ENCODE data around the gene ZNF469. TPM values are rescaled to one million over a fixed set of nuclear protein-coding genes. Genes with fewer than 3 reads are reported as not detected.

Gene ZNF469
- total RNA-seq, 2 donors from 2014 or later = 4.5 to 11.3 TPM

GRCh38 chr16:88405216-88406060 is 22.7 kb downstream of the ZNF469 start:
- Histone ChIP-seq H3K4me1 (ENCODE audit: control insufficient read depth in 1 of 2, low read depth in 2 of 2) (peaks cover 5 to 16% of the 10 kb centered on the region in 2 donors), H3K36me3 (no peaks in the 10 kb centered on the region), H3K27ac (no peak overlapping the region), H3K27me3 (replicated peaks; ENCODE audit: insufficient read depth) (no peaks in the 10 kb centered on the region), H3K9me3 (no peaks in the 10 kb centered on the region), H3K4me3 (peak overlapping the region; percentile 61)
- no peak for DNase-seq (ENCODE audit: low spot score)
- TF ChIP-seq CTCF (IDR thresholded peaks at IDR 0.05) = no peak
- ATAC-seq (ENCODE audit: insufficient number of reproducible peaks, low FRiP score, low read depth) = no peak

- peak overlapping the region; percentile 61 for H3K4me3 ChIP-seq
- H3K9me3 ChIP-seq = no peaks in the 10 kb centered on the region
These were observed 23.6 kb downstream of the ZNF469 start for GRCh38 chr16:88406096-88407041.

GRCh38 chr16:88407042-88407420 is 24.3 kb downstream of the ZNF469 start:
- no peaks in the 10 kb centered on the region for H3K36me3 ChIP-seq
- H3K4me3 ChIP-seq = no peak overlapping the region
- no peaks in the 10 kb centered on the region for H3K27me3 ChIP-seq (replicated peaks; ENCODE audit: insufficient read depth)
- H3K4me1 ChIP-seq (ENCODE audit: control insufficient read depth in 1 of 2, low read depth in 2 of 2) = peaks cover 5 to 16% of the 10 kb centered on the region in 2 donors
- DNase-seq (ENCODE audit: low spot score) (no peak), ATAC-seq (ENCODE audit: insufficient number of reproducible peaks, low FRiP score, low read depth) (no peak)
- TF ChIP-seq CTCF (IDR thresholded peaks at IDR 0.05) = no peak
- no peak overlapping the region for H3K27ac ChIP-seq
- no peaks in the 10 kb centered on the region for H3K9me3 ChIP-seq

More at GRCh38 chr16:88406096-88407041, 23.6 kb downstream of the ZNF469 start:
- H3K27me3 ChIP-seq (replicated peaks; ENCODE audit: insufficient read depth) = no peaks in the 10 kb centered on the region
- TF ChIP-seq CTCF (IDR thresholded peaks at IDR 0.05) = no peak
- H3K27ac ChIP-seq = no peak overlapping the region
- DNase-seq (ENCODE audit: low spot score) (no peak), ATAC-seq (ENCODE audit: insufficient number of reproducible peaks, low FRiP score, low read depth) (no peak)
- no peaks in the 10 kb centered on the region for H3K36me3 ChIP-seq
- peaks cover 5 to 16% of the 10 kb centered on the region in 2 donors for H3K4me1 ChIP-seq (ENCODE audit: control insufficient read depth in 1 of 2, low read depth in 2 of 2)

- H3K36me3 ChIP-seq = no peaks in the 10 kb centered on the region
- ATAC-seq (ENCODE audit: insufficient number of reproducible peaks, low FRiP score, low read depth) (no peak), DNase-seq (ENCODE audit: low spot score) (no peak)
- H3K4me3 ChIP-seq = no peak overlapping the region
- H3K27ac ChIP-seq = no peak overlapping the region
- H3K4me1 ChIP-seq (ENCODE audit: control insufficient read depth in 1 of 2, low read depth in 2 of 2) = peaks cover 5 to 16% of the 10 kb centered on the region in 2 donors
- no peaks in the 10 kb centered on the region for H3K9me3 ChIP-seq
- no peak for TF ChIP-seq CTCF (IDR thresholded peaks at IDR 0.05)
- H3K27me3 ChIP-seq (replicated peaks; ENCODE audit: insufficient read depth) = no peaks in the 10 kb centered on the region
These were observed 25.0 kb downstream of the ZNF469 start for GRCh38 chr16:88407807-88408206.

Measured in thoracic aorta (tissue), 2 donors.